HFFc6 (cell line): ENCODE data around the gene AGAP5. TPM values are rescaled to one million over a fixed set of nuclear protein-coding genes. Genes with fewer than 3 reads are reported as not detected.

Experiments used
- DNase-seq: peaks from one replicate; pipeline ENCODE4 v3.0.0-alpha.2; 2018
- H3K27ac Mint-ChIP-seq: 2 replicates; pipeline ENCODE4 v1.8.0; 2020; ENCODE audit warnings: mild to moderate bottlenecking, mixed read lengths
- H3K27me3 Mint-ChIP-seq: 2 replicates; pipeline ENCODE4 v1.8.0; 2021; ENCODE audit warnings: mild to moderate bottlenecking, moderate library complexity, mixed read lengths; ENCODE audit not compliant: insufficient read depth
- H3K36me3 Mint-ChIP-seq: 2 replicates; pipeline ENCODE4 v1.8.0; 2021; ENCODE audit warnings: low read depth, mixed read lengths
- H3K4me1 Mint-ChIP-seq: 2 replicates; pipeline ENCODE4 v1.8.0; 2020; ENCODE audit warnings: low read depth, mixed read lengths
- H3K4me3 Mint-ChIP-seq: 2 replicates; pipeline ENCODE4 v1.8.0; 2020; ENCODE audit warnings: mild to moderate bottlenecking, moderate library complexity, mixed read lengths
- H3K9me3 Mint-ChIP-seq: 2 replicates; pipeline ENCODE4 v1.8.0; 2020; ENCODE audit warnings: mild to moderate bottlenecking, mixed read lengths
- CTCF ChIP-seq: fragments of 200-600 bp; sonication (generic); IDR thresholded peaks from 2 replicates; pipeline ENCODE4 v1.5.0; 2021; ENCODE audit warnings: antibody characterized with exemption, mild to moderate bottlenecking
- total RNA-seq, 6 experiments: library from RNA; stranded (reverse); fragmentation: NEBNext Ultra II Directional; extraction: Animal tissue kit (Norgen Biotek cat#: 25700); gene quantifications; 2 replicates in 1 of 6; 3 replicates in 5 of 6; pipeline ENCODE4 v1.2.3, GENCODE V29; 2021

The AGAP5 gene
- total RNA-seq, 6 experiments from 2014 or later: 2.2 to 3.7 (median 2.8) TPM

GRCh38 chr10:73629165-73629564 lies 68.7 kb downstream of the AGAP5 start:
- peaks cover 8% of the 10 kb centered on the region for H3K36me3 Mint-ChIP-seq
- no peak for TF ChIP-seq CTCF
- no peaks in the 10 kb centered on the region for H3K9me3 Mint-ChIP-seq
- H3K4me3 Mint-ChIP-seq: no peak overlapping the region
- peaks cover 4% of the 10 kb centered on the region for H3K27me3 Mint-ChIP-seq
- no peak for DNase-seq
- H3K27ac Mint-ChIP-seq: no peak overlapping the region
- peaks cover 15% of the 10 kb centered on the region for H3K4me1 Mint-ChIP-seq

- Mint-ChIP-seq H3K27me3 (peaks cover 4% of the 10 kb centered on the region), H3K27ac (no peak overlapping the region), H3K9me3 (no peaks in the 10 kb centered on the region), H3K4me1 (peaks cover 15% of the 10 kb centered on the region), H3K4me3 (no peak overlapping the region), H3K36me3 (peaks cover 8% of the 10 kb centered on the region)
- no peak for TF ChIP-seq CTCF
- DNase-seq: no peak
These were observed 69.5 kb downstream of the AGAP5 start for GRCh38 chr10:73628405-73628804.

- Mint-ChIP-seq H3K4me3 (peak overlapping the region; percentile 51), H3K27ac (peak overlapping the region; percentile 36; the same call in 1 of the 2 replicates), H3K36me3 (peaks cover 8% of the 10 kb centered on the region), H3K27me3 (peaks cover 1% of the 10 kb centered on the region), H3K4me1 (peaks cover 15% of the 10 kb centered on the region), H3K9me3 (no peaks in the 10 kb centered on the region)
- no peak for DNase-seq
- no peak for TF ChIP-seq CTCF
These were observed 70.6 kb downstream of the AGAP5 start for GRCh38 chr10:73627300-73627699.

GRCh38 chr10:73625884-73626752 lies 71.8 kb downstream of the AGAP5 start:
- peak; percentile 96 for DNase-seq
- peak overlapping the region; percentile 97 for H3K27ac Mint-ChIP-seq
- H3K4me1 Mint-ChIP-seq: peaks cover 15% of the 10 kb centered on the region
- no peak for TF ChIP-seq CTCF
- peak overlapping the region; percentile 94 for H3K4me3 Mint-ChIP-seq
- H3K9me3 Mint-ChIP-seq: no peaks in the 10 kb centered on the region
- H3K27me3 Mint-ChIP-seq: no peaks in the 10 kb centered on the region; the same call in 1 of the 2 replicates
- H3K36me3 Mint-ChIP-seq: peaks cover 8% of the 10 kb centered on the region

- no peak; the same call in 1 of the 2 replicates for TF ChIP-seq CTCF
- H3K27ac Mint-ChIP-seq: peak overlapping the region; percentile 97
- no peak for DNase-seq
- H3K4me3 Mint-ChIP-seq: peak overlapping the region; percentile 94
- peaks cover 8% of the 10 kb centered on the region for H3K36me3 Mint-ChIP-seq
- peaks cover 15% of the 10 kb centered on the region for H3K4me1 Mint-ChIP-seq
- H3K9me3 Mint-ChIP-seq: no peaks in the 10 kb centered on the region
- H3K27me3 Mint-ChIP-seq: no peaks in the 10 kb centered on the region
These were observed 72.7 kb downstream of the AGAP5 start for GRCh38 chr10:73625004-73625883.

Other genes starting within 250 kb of the AGAP5 start
- 10 to 100 TPM; 49.7 to 66.4 (median 59.8) TPM for gene PPP3CB, start 202.1 kb downstream of the AGAP5 start, total RNA-seq
- 10 to 100 TPM in 5 of 6 experiments, 1 to 10 TPM in 1; 9.1 to 12.9 (median 10.7) TPM for gene USP54, start 106.8 kb downstream of the AGAP5 start, total RNA-seq
- gene MYOZ1, start 56.6 kb downstream of the AGAP5 start, total RNA-seq: 1 to 10 TPM in 3 of 6 experiments, under 1 TPM in 3; 0.41 to 2.5 (median 0.90) TPM
- 1 to 10 TPM; 1.5 to 3.3 (median 1.6) TPM for gene SYNPO2L, start 42.1 kb downstream of the AGAP5 start, total RNA-seq
- 100 to 1,000 TPM in 1 of 6 experiments, 10 to 100 TPM in 5; 90.8 to 108 (median 97.7) TPM for gene SEC24C, start 46.3 kb upstream of the AGAP5 start, total RNA-seq
- 10 to 100 TPM; 27.1 to 34.7 (median 30.6) TPM for gene CHCHD1, start 83.9 kb upstream of the AGAP5 start, total RNA-seq
- 10 to 100 TPM; 47.2 to 62.6 (median 55.3) TPM for gene ZSWIM8, start 87.5 kb upstream of the AGAP5 start, total RNA-seq
- 10 to 100 TPM; 18.9 to 21.5 (median 20.3) TPM for gene NDST2, start 113.5 kb upstream of the AGAP5 start, total RNA-seq
- 10 to 100 TPM; 24.6 to 33.1 (median 28.1) TPM for gene CAMK2G, start 176.4 kb upstream of the AGAP5 start, total RNA-seq
- 10 to 100 TPM; 14.0 to 25.5 (median 24.0) TPM for gene PLAU, start 213.0 kb upstream of the AGAP5 start, total RNA-seq